GM23248 (cell line): ENCODE results near the gene ALG11.

Experiments used
- EZH2 ChIP-seq: fragments of 200-600 bp; sonication (generic); IDR thresholded peaks from 2 replicates; pipeline ENCODE4 v1.6.1; 2018; ENCODE audit warnings: antibody characterized with exemption, mild to moderate bottlenecking; ENCODE audit not compliant: insufficient read depth, poor library complexity, severe bottlenecking
- EZH2phosphoT487 ChIP-seq: fragments of 200-600 bp; sonication (generic); IDR thresholded peaks from 2 replicates; pipeline ENCODE4 v1.6.1; 2018; ENCODE audit warnings: antibody characterized with exemption, moderate library complexity, mild to moderate bottlenecking, low read depth; ENCODE audit not compliant: insufficient read depth

GRCh38 chr13:51980908-51981307, 31.3 kb upstream of the ALG11 start:
- TF ChIP-seq EZH2phosphoT487 = no peak
- no peak for TF ChIP-seq EZH2
